Adipocyte (in vitro differentiated cells): ENCODE results near the gene OS9.

Experiments
- DNase-seq: peaks from one replicate; pipeline ENCODE4 v3.0.0-alpha.2; 2015; ENCODE audit warnings: low read depth
- H3K27me3 ChIP-seq: replicated peaks from 2 replicates; pipeline ENCODE4 v1.7.0; 2013; ENCODE audit warnings: mild to moderate bottlenecking, low read length, moderate library complexity; ENCODE audit not compliant: control insufficient read depth, insufficient read depth
- H3K36me3 ChIP-seq: 2 replicates; pipeline ENCODE4 v1.7.0; 2013; ENCODE audit warnings: low read length, mild to moderate bottlenecking, moderate library complexity; ENCODE audit not compliant: control insufficient read depth, insufficient read depth, severe bottlenecking
- H3K4me1 ChIP-seq: 2 replicates; pipeline ENCODE4 v1.7.0; 2013; ENCODE audit warnings: mild to moderate bottlenecking, low read length, moderate library complexity; ENCODE audit not compliant: control insufficient read depth, insufficient read depth
- H3K4me3 ChIP-seq: 2 replicates; pipeline ENCODE4 v1.7.0; 2013; ENCODE audit warnings: mild to moderate bottlenecking, low read length, moderate library complexity
- H3K9ac ChIP-seq: 2 replicates; pipeline ENCODE4 v1.7.0; 2013; ENCODE audit warnings: mild to moderate bottlenecking, low read length, moderate library complexity
- H3K9me3 ChIP-seq: 2 replicates; pipeline ENCODE4 v1.7.0; 2013; ENCODE audit warnings: mild to moderate bottlenecking, low read length, moderate library complexity; ENCODE audit not compliant: control insufficient read depth

OS9 gene

GRCh38 chr12:57766464-57767304 is 72.8 kb downstream of the OS9 start, which contains the start of gene CYP27B1:
CYP27B1 (minus strand) TSS chr12:57767078; CDS start chr12:57767041, 37 bp downstream.
- H3K9me3 ChIP-seq = no peaks in the 10 kb centered on the region
- H3K36me3 ChIP-seq = peaks cover 27% of the 10 kb centered on the region
- DNase-seq = peak; percentile 39
- H3K27me3 ChIP-seq = peaks cover 42% of the 10 kb centered on the region
- H3K4me3 ChIP-seq = peak within 1 kb of the TSS; percentile 38
- no peak within 1 kb of the TSS for H3K9ac ChIP-seq
- peaks cover 39% of the 10 kb centered on the region for H3K4me1 ChIP-seq

- Histone ChIP-seq H3K36me3 (peaks cover 27% of the 10 kb centered on the region), H3K27me3 (peaks cover 42% of the 10 kb centered on the region), H3K4me1 (peaks cover 39% of the 10 kb centered on the region), H3K9me3 (no peaks in the 10 kb centered on the region), H3K4me3 (no peak overlapping the region), H3K9ac (no peak overlapping the region)
- DNase-seq = no peak
Measured at GRCh38 chr12:57767305-57767698, 73.4 kb downstream of the OS9 start.

- no peak for DNase-seq
- Histone ChIP-seq H3K4me3 (no peak overlapping the region), H3K9ac (no peak overlapping the region), H3K9me3 (no peaks in the 10 kb centered on the region), H3K4me1 (peaks cover 39% of the 10 kb centered on the region), H3K27me3 (peaks cover 42% of the 10 kb centered on the region), H3K36me3 (peaks cover 27% of the 10 kb centered on the region)
Measured at GRCh38 chr12:57767876-57768275, 73.9 kb downstream of the OS9 start.

GRCh38 chr12:57769594-57769993 is 75.7 kb downstream of the OS9 start:
- no peak overlapping the region for H3K9ac ChIP-seq

GRCh38 chr12:57770734-57771133 is 76.8 kb downstream of the OS9 start:
- peaks cover 34% of the 10 kb centered on the region for H3K4me1 ChIP-seq
- H3K27me3 ChIP-seq = peaks cover 18% of the 10 kb centered on the region
- peaks cover 30% of the 10 kb centered on the region for H3K36me3 ChIP-seq
- no peaks in the 10 kb centered on the region for H3K9me3 ChIP-seq
- peak overlapping the region; percentile 95 for H3K4me3 ChIP-seq
- no peak for DNase-seq
- peak overlapping the region; percentile 94 for H3K9ac ChIP-seq

More at GRCh38 chr12:57769594-57769993, 75.7 kb downstream of the OS9 start:
- peaks cover 46% of the 10 kb centered on the region for H3K4me1 ChIP-seq
- no peaks in the 10 kb centered on the region for H3K9me3 ChIP-seq
- peaks cover 29% of the 10 kb centered on the region for H3K27me3 ChIP-seq
- DNase-seq = no peak
- H3K4me3 ChIP-seq = no peak overlapping the region
- H3K36me3 ChIP-seq = peaks cover 27% of the 10 kb centered on the region
